Measurements from ENCODE around the gene CASP12. TPM values are rescaled to one million over a fixed set of nuclear protein-coding genes. Genes with fewer than 3 reads are reported as not detected.
A peak's percentile ranks its signal among the peaks of the same experiment; 100 is the strongest.

The CASP12 gene
- total RNA-seq, 2 donors from 2014 or later, result 4.7 to 7.8 TPM

DNA sequence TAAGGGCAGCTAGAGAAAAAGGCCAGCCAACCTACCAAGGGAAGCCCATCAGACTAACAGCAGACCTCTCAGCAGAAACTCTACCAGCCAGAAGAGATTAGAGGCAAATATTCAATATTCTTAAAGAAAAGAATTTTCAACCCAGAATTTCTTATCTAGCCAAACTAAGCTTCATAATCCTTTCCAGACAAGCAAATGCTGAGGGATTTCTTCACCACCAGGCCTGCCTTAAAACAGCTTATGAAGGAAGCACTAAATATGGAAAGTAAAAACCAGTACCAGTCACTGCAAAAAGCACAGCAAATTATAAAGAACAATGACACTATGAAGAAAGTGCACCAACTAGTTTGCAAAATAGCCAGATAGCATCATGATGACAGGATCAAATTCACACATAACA is 30.6 kb upstream of the CASP12 start:
- H3K36me3 ChIP-seq, result no peaks in the 10 kb centered on the region
- H3K9me3 ChIP-seq, result peaks cover 3% of the 10 kb centered on the region
- H3K27me3 ChIP-seq (replicated peaks; ENCODE audit: insufficient read depth), result no peaks in the 10 kb centered on the region
- H3K27ac ChIP-seq, result no peak overlapping the region
- H3K4me1 ChIP-seq (ENCODE audit: control insufficient read depth in 1 of 2, low read depth in 2 of 2), result no peaks in the 10 kb centered on the region
- DNase-seq (ENCODE audit: low spot score), result no peak
- no peak for ATAC-seq (ENCODE audit: insufficient number of reproducible peaks, low FRiP score, low read depth)
- no peak overlapping the region for H3K4me3 ChIP-seq
- no peak for TF ChIP-seq CTCF (IDR thresholded peaks at IDR 0.05)

DNA sequence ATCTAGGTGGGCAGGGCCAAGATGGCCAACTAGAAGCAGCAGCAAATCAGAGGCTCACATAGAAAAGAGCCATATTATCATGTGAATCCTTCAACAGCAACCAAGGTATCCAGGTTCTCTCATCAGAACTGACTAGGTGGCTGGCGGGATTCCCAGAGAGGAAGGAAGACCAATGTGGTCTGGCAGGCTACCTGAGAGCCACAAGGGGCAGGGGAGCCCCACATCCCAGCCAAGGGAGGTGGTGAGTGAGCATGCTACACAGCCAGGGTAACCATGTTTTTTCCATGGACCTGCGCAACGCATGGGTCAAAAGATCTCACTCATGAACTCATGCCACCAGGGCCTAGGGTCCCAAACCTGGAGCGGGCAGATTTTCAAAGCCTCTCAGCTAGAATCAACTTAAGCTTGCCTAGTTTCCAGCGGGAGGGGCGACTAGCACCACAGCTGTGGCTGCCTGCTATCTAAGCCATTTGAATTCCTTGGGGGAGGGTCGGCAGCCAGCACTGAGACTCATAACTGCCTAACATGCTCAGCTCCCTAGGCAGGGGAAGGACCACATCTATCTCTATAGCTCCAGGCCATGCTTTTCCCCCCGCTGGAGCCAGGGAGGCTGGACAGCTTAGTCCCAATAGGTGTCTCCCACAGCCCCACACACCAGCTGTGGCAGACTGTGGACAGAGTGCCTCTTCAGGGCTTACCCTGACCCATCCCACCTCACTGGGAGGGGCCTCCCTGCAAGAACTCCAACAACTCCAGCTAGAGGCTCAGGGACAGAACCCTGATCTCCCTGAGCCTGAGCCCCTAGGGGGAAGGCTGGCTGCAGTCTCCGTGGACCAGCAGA is 28.7 kb upstream of the CASP12 start:
- Histone ChIP-seq H3K9me3 (peaks cover 3% of the 10 kb centered on the region), H3K27me3 (replicated peaks; ENCODE audit: insufficient read depth) (no peaks in the 10 kb centered on the region), H3K4me3 (no peak overlapping the region), H3K36me3 (no peaks in the 10 kb centered on the region), H3K27ac (no peak overlapping the region), H3K4me1 (ENCODE audit: control insufficient read depth in 1 of 2, low read depth in 2 of 2) (no peaks in the 10 kb centered on the region)
- TF ChIP-seq CTCF (IDR thresholded peaks at IDR 0.05), result no peak
- ATAC-seq (ENCODE audit: insufficient number of reproducible peaks, low FRiP score, low read depth) (no peak), DNase-seq (ENCODE audit: low spot score) (no peak)

DNA sequence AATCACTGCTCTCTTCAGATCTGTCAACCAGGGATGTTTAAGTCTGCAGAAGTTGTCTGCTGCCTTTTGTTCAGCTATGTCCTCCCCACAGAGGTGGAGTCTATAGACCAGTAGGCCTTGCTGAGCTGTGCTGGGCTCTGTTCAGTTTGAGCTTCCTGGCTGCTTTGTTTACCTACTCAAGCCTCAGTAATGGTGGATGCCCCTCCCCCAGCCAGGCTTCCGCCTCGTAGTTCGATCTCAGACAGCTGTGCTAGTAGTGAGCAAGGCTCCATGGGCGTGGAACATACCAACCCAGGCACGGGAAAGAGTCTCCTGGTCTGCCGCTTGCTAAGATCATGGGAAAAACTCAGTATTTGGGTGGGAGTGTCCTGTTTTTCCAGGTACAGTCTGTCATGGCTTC is 27.6 kb upstream of the CASP12 start:
- Histone ChIP-seq H3K36me3 (no peaks in the 10 kb centered on the region), H3K27ac (no peak overlapping the region), H3K9me3 (peaks cover 3% of the 10 kb centered on the region), H3K27me3 (replicated peaks; ENCODE audit: insufficient read depth) (no peaks in the 10 kb centered on the region), H3K4me1 (ENCODE audit: control insufficient read depth in 1 of 2, low read depth in 2 of 2) (no peaks in the 10 kb centered on the region), H3K4me3 (no peak overlapping the region)
- TF ChIP-seq CTCF (IDR thresholded peaks at IDR 0.05), result no peak
- DNase-seq (ENCODE audit: low spot score) (no peak), ATAC-seq (ENCODE audit: insufficient number of reproducible peaks, low FRiP score, low read depth) (no peak)

DNA sequence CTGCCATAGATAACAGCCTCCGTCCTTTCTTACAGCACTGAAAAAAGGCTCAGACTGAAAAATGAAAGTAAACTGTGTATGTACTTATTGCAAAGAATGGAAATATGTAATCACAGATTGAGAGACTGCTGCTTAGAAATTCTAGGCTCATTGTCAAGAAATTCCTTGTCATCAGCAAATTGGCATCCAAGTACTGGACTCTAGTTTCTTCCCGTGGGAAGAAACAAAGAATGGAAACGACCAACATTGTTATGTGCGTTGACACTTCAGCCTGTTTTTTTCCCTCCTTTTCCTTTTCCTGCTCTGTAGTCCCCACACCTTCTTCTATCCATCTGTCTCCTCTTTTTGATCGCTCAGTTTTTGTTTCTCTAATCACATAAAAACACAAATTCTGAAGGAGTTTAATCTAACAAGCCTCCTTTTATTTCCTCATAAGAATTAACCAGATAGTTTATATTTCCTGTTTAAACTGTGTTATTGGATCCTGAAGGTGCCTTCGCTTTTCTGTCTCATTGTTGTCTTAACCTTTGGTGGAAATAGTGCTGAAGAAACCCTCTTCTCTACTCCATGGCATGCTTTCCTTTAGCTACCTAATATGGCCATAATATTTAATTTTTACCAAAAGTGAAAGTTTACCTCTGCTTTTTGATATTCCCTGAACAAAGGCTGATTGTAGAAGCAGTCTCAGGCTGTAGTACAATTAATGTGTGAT is 20.0 kb upstream of the CASP12 start:
- H3K36me3 ChIP-seq, result no peaks in the 10 kb centered on the region
- H3K4me3 ChIP-seq, result peak overlapping the region; percentile 86
- no peak for TF ChIP-seq CTCF (IDR thresholded peaks at IDR 0.05)

More for the DNA sequence above, 20.0 kb upstream of the CASP12 start:
- peak; percentile 55 for ATAC-seq (ENCODE audit: insufficient number of reproducible peaks, low FRiP score, low read depth)
- Histone ChIP-seq H3K27ac (peak overlapping the region; percentile 53 to 68), H3K27me3 (replicated peaks; ENCODE audit: insufficient read depth) (no peaks in the 10 kb centered on the region), H3K9me3 (no peaks in the 10 kb centered on the region), H3K4me1 (ENCODE audit: control insufficient read depth in 1 of 2, low read depth in 2 of 2) (peaks cover 10 to 23% of the 10 kb centered on the region in 2 donors)
- DNase-seq (ENCODE audit: low spot score), result no peak
